Measurements from ENCODE around the gene SESN1.

The SESN1 gene

GRCh38 chr6:109056661-109057060 lies 38.0 kb downstream of the SESN1 start:
- H3K27me3 ChIP-seq (ENCODE audit: insufficient read depth, poor library complexity, severe bottlenecking), result no peaks in the 10 kb centered on the region
- TF ChIP-seq REST (IDR thresholded peaks at IDR 0.05; ENCODE audit: insufficient replicate concordance, low read depth), result no peak
- no peak for TF ChIP-seq GABPA (IDR thresholded peaks at IDR 0.05; ENCODE audit: low read depth)
- no peak for TF ChIP-seq SPI1 (IDR thresholded peaks at IDR 0.05; ENCODE audit: borderline replicate concordance, low read depth)
- TF ChIP-seq POLR2AphosphoS5 (IDR thresholded peaks at IDR 0.05; ENCODE audit: low read depth), result no peak
- no peak for TF ChIP-seq CTCF (IDR thresholded peaks at IDR 0.05; ENCODE audit: insufficient read depth, low read length)

DNA sequence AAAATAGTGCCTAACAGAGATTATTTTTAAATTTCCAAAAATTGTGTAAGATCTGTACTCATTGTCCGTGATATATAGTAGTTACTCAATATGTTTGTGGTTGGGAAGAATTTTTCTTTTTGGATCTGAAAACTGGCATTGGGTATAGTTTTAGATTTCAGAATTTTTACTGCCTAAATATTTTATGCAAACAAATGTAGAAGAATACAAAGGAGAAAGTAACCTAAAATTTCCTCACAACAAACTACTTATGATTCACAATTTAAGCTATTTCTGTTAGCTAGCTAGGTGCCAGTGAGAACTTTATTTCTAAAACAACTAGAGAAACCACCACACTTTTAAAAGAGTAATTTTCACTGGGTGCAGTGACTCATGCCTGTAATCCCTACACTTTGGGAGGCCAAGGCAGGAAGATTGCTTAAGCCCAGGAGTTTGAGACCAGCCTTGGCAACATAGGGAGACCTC lies 38.8 kb downstream of the SESN1 start:
- H3K27me3 ChIP-seq (ENCODE audit: insufficient read depth, poor library complexity, severe bottlenecking), result no peaks in the 10 kb centered on the region
- H3K27ac ChIP-seq (replicated peaks), result no peak overlapping the region
- TF ChIP-seq SPI1 (IDR thresholded peaks at IDR 0.05; ENCODE audit: borderline replicate concordance, low read depth) (no peak), CTCF (IDR thresholded peaks at IDR 0.05; ENCODE audit: insufficient read depth, low read length) (no peak), POLR2AphosphoS5 (IDR thresholded peaks at IDR 0.05; ENCODE audit: low read depth) (no peak), REST (IDR thresholded peaks at IDR 0.05; ENCODE audit: insufficient replicate concordance, low read depth) (no peak), GABPA (IDR thresholded peaks at IDR 0.05; ENCODE audit: low read depth) (no peak)
- no peak overlapping the region for H3K4me3 ChIP-seq (replicated peaks; ENCODE audit: insufficient read depth, low read length)
- no peak for DNase-seq (ENCODE audit: low read depth in 1 of 2, low spot score in 1 of 2)

More at GRCh38 chr6:109056661-109057060, 38.0 kb downstream of the SESN1 start:
- Histone ChIP-seq H3K4me3 (replicated peaks; ENCODE audit: insufficient read depth, low read length) (no peak overlapping the region), H3K27ac (replicated peaks) (no peak overlapping the region)
- no peak for DNase-seq (ENCODE audit: low read depth in 1 of 2, low spot score in 1 of 2)

DNA sequence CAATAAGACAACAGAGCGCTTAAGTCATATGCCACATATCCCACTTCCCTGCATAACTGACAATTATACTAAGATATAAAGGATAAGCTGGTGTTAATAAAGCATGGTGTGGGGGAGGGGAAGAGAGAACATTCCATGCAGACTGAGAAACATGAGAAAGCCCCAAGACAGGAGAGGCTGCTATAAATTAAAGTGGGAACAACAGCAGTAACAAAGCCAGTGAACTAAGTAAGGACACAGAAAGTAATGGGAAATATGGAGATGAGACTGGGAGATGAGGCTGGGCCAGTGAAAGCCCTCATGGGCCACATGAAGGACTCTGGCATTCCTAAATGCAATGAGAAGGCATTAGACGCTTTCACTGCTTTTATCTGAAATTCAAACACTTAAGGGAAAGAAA lies 41.3 kb downstream of the SESN1 start:
- Histone ChIP-seq H3K4me3 (replicated peaks; ENCODE audit: insufficient read depth, low read length) (no peak overlapping the region), H3K27me3 (ENCODE audit: insufficient read depth, poor library complexity, severe bottlenecking) (no peaks in the 10 kb centered on the region), H3K27ac (replicated peaks) (no peak overlapping the region)
- TF ChIP-seq POLR2AphosphoS5 (IDR thresholded peaks at IDR 0.05; ENCODE audit: low read depth) (no peak), CTCF (IDR thresholded peaks at IDR 0.05; ENCODE audit: insufficient read depth, low read length) (no peak), SPI1 (IDR thresholded peaks at IDR 0.05; ENCODE audit: borderline replicate concordance, low read depth) (no peak), REST (IDR thresholded peaks at IDR 0.05; ENCODE audit: insufficient replicate concordance, low read depth) (no peak), GABPA (IDR thresholded peaks at IDR 0.05; ENCODE audit: low read depth) (no peak)
- DNase-seq (ENCODE audit: low read depth in 1 of 2, low spot score in 1 of 2), result no peak

Data from HL-60 (cell line).